Fibroblast of skin of abdomen (primary cell): ENCODE results near the gene DONSON.
A peak's percentile ranks its signal among the peaks of the same experiment; 100 is the strongest.

Source experiments
- DNase-seq: peaks from one replicate; pipeline ENCODE4 v3.0.0-alpha.2; 2013

DONSON gene

DNA sequence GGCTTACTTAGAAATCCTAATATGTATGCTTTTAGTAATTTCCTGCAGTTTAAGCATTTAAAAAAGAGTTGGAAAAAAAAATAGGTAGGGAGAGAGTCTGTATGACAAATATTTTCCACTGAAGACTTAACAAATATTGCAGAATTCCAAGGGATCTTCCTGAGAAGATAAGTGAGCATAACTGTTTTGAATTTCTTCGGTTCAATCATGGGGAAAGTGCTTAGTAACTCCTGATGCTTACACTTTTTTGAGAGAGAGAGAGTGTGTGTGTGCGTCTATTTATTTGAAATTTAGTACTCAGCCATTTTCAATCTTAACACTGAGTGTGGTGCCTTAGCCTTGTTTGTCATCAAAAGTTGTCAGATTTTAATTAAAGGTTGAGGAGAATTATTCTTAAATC lies 27.1 kb downstream of the DONSON start:
- no peak for DNase-seq

DNA sequence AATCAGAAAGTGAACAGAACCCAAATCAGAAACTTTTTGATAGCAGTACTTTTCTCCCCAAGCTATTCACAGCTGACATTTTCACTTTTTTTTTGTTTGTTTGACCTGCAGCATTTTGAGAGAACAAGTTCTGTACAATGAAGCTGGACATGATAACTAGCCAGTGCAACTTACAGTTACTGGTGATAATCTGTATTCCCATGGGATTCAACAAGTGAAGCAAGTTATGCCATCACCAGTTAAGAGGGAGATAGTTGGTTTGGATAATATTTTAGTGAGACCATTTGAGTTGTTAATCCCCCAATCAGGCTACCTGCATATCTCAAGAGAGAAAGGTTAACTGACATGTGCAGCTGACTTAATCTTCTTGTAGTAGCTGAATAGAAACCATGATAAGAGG lies 27.5 kb downstream of the DONSON start:
- DNase-seq, result no peak

DNA sequence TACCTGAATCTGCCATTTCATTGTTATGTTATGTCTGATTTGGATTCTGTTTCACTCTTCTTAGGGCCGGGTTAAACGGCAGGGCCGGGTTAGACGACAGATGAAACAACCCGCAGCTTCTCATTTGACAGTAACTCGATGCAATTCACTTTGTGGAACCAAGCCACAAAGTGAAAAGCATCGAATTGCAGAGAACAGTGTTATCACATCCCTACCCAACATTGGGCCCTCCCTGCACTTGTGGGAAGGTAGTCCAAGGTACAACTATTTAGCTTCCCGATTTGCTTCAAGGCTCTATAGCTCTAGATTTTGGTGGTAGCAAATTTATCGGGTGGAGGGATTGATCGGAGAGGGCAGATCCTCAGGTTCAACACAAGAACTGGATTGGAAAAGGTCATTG lies 28.7 kb downstream of the DONSON start:
- no peak for DNase-seq

DNA sequence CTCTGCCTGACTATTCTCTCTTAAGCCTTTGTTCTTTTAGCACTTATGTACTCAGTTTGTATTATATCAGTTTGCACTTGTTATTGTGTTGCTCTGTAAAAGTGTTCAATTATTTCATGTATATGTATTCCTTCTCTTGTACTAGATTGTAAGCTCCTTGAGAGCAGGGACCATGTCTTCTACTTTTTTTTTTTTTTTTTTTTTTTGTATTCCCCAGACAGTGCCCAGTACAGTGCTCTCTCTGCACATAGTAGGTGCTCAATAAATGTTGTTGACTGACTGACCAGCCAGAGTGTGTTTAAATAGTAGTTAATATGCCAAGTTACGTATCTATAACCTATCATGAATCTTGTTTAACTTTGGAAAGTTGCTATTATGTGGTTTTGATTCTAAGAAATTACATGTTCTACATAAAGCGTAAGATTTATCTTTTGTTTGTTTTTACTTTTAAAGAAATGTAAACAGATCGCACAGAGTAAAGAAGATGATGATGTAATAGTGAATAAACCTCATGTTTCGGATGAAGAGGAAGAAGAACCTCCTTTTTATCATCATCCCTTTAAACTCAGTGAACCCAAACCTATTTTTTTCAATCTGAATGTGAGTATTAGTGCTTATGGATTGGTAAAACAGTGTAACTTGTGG lies 29.6 kb downstream of the DONSON start:
- no peak for DNase-seq

DNA sequence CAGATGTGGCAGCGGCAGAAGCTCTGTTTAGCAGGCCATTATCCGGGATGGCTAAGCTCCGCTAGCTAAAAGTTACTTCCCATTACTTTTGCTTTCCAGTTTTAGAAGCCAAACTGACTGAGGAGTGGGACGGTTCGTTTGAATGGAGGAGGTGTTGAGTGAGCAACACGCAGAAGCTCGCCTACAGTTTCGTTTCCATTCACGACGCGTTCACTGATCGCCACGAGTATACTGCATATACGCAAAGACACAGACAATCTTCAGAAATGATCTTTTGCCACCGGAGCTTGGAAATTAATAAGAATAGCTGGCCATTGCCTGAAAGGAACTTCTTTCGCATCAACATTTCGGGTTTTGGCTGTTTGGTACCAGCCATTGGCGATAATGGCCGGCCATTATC lies 31.0 kb downstream of the DONSON start:
- no peak for DNase-seq

DNA sequence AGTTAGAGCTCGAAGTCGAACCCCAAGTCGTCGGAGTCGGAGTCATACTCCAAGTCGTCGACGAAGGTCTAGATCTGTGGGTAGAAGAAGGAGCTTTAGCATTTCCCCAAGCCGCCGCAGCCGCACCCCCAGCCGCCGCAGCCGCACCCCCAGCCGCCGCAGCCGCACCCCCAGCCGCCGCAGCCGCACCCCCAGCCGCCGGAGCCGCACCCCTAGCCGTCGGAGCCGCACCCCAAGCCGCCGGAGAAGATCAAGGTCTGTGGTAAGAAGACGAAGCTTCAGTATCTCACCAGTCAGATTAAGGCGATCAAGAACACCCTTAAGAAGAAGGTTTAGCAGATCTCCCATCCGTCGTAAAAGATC lies 33.5 kb downstream of the DONSON start:
- DNase-seq, result no peak

DNA sequence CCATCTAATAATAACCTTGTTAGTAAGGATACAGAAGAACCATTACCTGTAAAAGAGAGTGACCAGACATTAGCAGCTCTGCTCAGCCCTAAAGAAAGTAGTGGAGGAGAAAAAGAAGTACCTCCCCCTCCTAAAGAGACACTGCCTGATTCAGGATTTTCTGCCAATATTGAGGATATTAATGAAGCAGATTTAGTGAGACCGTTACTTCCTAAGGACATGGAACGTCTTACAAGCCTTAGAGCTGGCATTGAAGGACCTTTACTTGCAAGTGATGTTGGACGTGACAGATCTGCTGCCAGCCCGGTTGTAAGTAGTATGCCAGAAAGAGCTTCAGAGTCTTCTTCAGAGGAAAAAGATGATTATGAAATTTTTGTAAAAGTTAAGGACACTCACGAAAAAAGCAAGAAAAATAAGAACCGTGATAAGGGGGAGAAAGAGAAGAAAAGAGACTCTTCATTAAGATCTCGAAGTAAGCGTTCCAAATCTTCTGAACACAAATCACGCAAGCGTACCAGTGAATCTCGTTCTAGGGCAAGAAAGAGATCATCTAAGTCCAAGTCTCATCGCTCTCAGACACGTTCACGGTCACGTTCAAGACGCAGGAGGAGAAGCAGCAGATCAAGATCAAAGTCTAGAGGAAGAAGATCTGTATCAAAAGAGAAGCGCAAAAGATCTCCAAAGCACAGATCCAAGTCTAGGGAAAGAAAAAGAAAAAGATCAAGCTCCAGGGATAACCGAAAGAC lies 34.1 kb downstream of the DONSON start:
- DNase-seq, result no peak

DNA sequence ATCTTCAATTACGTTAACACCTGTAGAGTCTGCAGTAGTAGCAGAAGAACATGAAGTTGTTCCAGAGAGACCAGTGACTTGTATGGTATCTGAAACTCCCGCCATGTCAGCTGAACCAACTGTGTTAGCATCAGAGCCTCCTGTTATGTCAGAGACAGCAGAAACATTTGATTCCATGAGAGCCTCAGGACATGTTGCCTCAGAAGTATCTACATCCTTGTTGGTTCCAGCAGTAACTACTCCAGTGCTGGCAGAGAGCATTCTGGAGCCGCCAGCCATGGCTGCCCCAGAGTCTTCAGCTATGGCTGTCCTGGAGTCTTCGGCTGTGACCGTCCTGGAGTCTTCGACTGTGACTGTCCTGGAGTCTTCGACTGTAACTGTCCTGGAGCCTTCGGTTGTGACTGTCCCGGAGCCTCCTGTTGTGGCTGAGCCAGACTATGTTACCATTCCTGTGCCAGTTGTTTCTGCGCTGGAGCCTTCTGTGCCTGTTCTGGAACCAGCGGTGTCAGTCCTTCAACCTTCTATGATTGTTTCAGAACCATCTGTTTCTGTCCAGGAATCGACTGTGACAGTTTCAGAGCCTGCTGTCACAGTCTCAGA lies 35.4 kb downstream of the DONSON start:
- DNase-seq, result no peak

DNA sequence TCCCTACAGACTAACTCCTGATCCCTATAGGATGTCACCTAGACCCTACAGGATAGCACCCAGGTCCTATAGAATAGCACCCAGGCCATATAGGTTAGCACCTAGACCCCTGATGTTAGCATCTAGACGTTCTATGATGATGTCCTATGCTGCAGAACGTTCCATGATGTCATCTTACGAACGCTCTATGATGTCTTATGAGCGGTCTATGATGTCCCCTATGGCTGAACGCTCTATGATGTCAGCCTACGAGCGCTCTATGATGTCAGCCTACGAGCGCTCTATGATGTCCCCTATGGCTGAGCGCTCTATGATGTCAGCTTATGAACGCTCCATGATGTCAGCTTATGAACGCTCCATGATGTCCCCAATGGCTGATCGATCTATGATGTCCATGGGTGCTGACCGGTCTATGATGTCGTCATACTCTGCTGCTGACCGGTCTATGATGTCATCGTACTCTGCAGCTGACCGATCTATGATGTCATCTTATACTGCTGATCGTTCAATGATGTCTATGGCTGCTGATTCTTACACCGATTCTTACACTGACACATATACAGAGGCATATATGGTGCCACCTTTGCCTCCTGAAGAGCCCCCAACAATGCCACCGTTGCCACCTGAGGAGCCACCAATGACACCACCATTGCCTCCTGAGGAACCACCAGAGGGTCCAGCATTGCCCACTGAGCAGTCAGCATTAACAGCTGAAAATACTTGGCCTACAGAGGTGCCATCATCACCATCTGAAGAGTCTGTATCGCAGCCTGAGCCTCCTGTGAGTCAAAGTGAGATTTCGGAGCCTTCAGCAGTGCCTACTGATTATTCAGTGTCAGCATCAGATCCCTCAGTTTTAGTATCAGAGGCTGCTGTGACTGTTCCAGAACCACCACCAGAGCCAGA lies 36.1 kb downstream of the DONSON start:
- no peak for DNase-seq

DNA sequence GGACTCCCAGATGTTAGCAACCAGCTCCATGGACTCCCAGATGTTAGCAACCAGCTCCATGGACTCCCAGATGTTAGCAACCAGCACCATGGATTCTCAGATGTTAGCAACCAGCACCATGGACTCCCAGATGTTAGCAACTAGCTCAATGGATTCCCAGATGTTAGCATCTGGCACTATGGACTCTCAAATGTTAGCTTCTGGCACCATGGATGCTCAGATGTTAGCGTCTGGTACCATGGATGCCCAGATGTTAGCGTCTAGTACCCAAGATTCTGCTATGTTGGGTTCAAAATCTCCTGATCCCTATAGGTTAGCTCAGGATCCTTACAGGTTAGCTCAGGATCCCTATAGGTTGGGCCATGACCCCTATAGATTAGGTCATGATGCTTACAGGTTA lies 36.8 kb downstream of the DONSON start:
- no peak for DNase-seq

DNA sequence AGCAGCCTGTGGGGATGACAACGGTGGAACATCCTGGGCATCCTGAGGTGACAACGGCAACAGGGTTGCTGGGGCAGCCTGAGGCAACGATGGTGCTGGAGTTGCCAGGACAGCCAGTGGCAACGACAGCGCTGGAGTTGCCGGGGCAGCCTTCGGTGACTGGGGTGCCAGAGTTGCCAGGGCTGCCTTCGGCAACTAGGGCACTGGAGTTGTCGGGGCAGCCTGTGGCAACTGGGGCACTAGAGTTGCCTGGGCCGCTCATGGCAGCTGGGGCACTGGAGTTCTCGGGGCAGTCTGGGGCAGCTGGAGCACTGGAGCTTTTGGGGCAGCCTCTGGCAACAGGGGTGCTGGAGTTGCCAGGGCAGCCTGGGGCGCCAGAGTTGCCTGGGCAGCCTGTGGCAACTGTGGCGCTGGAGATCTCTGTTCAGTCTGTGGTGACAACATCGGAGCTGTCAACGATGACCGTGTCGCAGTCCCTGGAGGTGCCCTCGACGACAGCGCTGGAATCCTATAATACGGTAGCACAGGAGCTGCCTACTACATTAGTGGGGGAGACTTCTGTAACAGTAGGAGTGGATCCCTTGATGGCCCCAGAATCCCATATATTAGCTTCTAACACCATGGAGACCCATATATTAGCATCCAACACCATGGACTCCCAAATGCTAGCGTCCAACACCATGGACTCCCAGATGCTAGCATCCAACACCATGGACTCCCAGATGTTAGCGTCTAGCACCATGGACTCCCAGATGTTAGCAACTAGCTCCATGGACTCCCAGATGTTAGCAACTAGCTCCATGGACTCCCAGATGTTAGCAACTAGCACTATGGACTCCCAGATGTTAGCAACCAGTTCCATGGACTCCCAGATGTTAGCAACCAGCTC lies 37.5 kb downstream of the DONSON start:
- DNase-seq, result no peak

DNA sequence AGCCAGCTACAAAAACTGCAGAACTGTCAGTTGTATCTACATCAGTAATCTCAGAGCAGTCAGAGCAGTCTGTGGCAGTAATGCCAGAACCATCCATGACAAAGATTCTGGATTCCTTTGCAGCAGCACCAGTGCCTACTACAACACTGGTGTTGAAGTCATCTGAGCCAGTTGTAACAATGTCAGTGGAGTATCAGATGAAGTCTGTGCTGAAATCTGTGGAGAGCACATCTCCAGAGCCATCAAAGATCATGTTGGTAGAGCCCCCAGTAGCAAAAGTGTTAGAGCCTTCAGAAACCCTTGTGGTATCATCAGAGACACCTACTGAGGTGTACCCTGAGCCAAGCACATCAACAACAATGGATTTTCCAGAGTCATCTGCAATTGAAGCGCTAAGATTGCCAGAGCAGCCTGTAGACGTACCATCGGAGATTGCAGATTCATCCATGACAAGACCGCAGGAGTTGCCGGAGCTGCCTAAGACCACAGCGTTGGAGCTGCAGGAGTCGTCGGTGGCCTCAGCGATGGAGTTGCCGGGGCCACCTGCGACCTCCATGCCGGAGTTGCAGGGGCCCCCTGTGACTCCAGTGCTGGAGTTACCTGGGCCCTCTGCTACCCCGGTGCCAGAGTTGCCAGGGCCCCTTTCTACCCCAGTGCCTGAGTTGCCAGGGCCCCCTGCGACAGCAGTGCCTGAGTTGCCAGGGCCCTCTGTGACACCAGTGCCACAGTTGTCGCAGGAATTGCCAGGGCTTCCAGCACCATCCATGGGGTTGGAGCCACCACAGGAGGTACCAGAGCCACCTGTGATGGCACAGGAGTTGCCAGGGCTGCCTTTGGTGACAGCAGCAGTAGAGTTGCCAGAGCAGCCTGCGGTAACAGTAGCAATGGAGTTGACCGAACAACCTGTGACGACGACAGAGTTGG lies 38.4 kb downstream of the DONSON start:
- DNase-seq, result no peak

DNA sequence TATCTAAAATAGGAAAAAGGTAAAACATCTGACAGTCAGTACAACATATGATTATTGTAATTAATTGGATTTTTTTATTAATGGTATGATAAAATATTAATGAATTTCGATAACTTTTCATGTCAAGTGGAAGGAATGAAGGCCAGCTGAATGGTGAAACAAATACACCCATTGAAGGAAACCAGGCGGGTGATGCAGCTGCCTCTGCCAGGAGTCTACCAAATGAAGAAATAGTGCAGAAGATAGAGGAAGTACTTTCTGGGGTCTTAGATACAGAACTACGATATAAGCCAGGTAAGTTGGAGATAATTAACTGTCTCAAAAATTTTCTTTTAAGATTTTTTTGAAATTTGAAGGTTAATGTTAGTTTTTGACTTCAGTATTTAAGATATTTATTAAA lies 42.4 kb downstream of the DONSON start:
- no peak for DNase-seq

DNA sequence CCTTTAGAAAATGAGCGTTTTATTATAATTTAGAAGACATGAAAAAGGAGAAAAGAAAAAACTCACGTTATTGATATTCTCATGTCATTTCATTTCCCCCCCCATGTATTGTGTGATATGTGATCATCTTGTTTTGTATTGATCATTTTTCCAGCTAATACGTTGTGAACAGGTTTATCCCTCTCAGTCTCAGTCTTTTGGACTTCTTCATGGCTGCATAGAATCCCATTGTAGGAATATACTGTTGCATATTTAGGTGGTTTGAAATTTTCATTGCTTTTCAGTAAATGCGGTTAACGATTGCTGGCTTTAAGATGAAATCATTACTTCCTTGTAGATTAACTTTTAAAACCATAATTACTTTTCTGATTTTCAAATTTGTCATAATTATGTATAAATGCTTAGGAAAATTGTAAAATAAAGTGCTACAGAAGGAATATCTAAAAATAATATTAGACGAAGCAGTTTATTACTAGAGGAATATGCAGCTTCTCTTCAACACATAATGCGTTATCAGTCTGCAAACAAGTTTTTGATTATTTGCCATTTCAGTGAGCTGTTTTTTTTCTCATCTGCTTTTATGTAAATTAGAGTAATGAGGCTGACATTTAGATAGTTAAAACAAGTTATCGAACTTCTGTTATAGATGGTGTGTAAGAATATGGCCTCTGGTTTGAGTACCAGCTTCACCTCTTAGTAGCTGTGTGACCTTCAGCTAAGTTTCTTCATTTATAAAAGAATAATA lies 43.9 kb downstream of the DONSON start:
- no peak for DNase-seq

DNA sequence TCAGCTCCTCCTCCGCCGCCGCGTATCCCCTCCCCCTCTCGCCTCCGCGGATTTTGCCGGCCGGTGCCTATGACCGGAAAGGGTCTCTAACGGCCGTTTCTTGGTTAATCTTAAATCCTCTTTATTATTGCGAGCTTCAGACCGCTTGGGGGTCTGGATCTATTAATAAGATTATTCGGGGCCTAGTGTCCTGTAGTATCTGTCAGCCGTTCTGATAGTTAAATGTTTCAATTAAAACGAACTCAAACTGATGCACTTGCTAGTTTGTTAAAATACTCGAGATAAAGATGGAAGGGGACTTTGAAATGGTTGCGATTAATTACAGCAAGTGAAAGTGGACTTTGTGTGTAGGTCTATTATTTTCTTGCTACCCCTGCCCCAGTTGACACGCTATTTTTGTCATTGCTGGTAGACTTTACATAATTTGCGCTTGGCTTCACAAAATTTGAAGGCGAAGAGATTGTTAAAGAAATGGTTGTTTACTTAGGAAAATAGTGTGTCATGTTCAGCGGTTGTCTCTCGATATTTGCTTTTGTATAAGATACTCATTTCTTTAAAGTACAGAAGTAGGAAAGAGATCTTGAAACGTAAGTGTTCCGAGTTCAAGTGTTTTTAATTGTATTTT lies 44.9 kb downstream of the DONSON start:
- DNase-seq, result no peak

DNA sequence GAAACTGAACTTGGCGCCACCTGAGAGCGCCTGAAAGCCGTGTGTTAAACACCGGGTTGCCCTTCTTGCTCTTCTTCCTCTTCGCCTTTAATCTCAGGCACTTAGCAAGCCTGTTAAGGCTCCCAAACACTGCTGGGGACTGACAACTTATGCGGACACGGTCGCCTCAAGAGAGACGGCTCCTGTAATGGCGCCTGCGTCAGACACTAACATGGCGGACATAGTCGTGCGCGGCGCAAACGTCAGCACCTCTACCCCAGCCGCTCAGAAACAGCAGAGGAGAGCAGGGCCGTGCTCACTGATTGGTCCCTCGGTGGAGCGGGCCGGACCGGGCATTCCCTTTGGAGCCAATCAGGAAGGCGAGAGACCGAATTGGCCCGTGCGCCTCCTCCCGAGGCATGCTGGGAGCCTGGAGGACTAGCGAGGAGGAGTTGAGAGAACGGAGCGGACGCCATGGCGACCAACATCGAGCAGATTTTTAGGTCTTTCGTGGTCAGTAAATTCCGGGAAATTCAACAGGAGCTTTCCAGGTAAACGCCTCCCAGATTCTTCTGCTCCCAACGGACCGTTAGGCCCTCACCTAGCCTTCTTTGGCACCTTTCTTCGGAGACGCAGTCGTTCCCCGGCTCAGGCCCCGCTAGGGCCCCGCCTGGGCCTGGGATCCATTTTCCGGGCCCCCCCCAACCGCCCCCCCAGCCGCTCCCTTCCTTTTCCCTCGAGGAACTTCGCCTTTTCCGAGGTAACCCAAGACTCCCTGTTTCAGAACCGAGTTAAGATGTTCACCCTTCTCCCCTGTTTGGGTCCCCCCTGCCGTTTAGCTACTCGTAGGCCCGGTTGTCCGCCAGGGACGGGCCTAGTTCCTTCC lies 45.6 kb downstream of the DONSON start, which contains the start of gene SON:
SON (plus strand) TSS at position 399 of the 865 bp plus-strand sequence; CDS start at position 454, 55 bp downstream.
- peak; percentile 99 for DNase-seq

DNA sequence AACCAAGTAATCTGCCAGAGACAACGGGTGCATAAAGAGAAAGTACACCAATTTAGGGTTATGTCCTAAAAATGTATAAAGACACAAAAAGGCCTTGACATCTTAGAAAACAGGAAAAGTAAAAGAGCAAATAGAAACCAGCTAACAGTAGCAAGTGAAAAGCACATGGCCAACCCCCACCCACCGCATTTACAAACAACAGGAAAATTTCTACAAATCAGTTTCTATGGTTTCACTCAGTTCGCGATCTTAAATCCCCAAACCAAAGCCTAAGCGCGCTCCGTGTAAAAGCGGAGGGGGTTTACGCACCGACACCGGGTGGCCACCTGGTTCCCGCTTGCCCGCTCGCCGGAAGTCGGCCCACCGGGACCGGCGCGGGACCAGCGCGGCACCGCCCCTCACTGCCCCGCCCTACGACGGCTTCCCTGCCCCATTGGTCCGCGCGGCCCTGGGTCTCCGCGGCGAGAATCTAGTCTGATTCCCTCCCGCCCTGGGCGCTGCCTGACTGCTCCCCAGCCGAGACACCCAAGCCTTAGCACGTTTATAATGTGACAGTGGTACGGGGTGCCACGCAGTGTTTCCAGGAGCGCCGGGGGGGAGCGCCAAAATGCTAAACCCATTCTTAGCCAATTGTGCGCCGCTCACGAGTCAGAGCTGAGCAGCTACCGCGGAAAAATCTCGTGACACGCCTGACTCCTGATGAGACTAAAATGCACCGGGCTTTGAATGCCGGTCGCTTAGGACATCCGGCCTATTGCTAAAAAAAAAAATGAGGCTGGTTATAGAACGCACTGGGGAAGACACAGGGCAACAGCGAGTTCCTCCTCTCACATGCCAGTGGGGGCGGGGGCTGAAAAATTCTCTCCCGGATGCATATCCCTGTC lies 46.5 kb downstream of the DONSON start, which contains the start of gene GART:
GART (minus strand) TSS at position 362 of the 884 bp plus-strand sequence. CDS start 2,802 bp downstream, outside the sequence.
- peak; percentile 77 for DNase-seq
